GM23338 (cell line): Measurements from ENCODE around the gene YBX2. TPM values are rescaled to one million over a fixed set of nuclear protein-coding genes. Genes with fewer than 3 reads are reported as not detected.

Experiments
- ATAC-seq: fragments of 200-7000 bp; cut with Tn5 transposase; 3 replicates; pipeline ENCODE4 v1.9.1; 2020
- DNase-seq: peaks from one replicate; pipeline ENCODE4 v3.0.0-alpha.2; 2015; ENCODE audit warnings: low spot score
- H2AFZ ChIP-seq: fragments of 200-600 bp; sonication (generic); 2 replicates; pipeline ENCODE4 v1.8.0; 2016; ENCODE audit warnings: antibody characterized with exemption, mild to moderate bottlenecking, moderate library complexity
- H3F3A ChIP-seq: fragments of 200-600 bp; sonication (generic); replicated peaks from 2 replicates; pipeline ENCODE4 v1.8.0; 2017; ENCODE audit warnings: antibody characterized with exemption, mixed run types, low read depth
- H3K27ac ChIP-seq: fragments of 200-600 bp; sonication (generic); 2 replicates; pipeline ENCODE4 v1.6.1; 2016; ENCODE audit warnings: low read depth
- H3K27me3 ChIP-seq: fragments of 200-600 bp; sonication (generic); 2 replicates; pipeline ENCODE4 v1.8.0; 2016; ENCODE audit warnings: mild to moderate bottlenecking, mixed run types, moderate library complexity; ENCODE audit not compliant: insufficient read depth
- H3K36me3 ChIP-seq: fragments of 200-600 bp; sonication (generic); 2 replicates; pipeline ENCODE4 v1.8.0; 2016; ENCODE audit warnings: mild to moderate bottlenecking; ENCODE audit not compliant: insufficient read depth
- H3K4me1 ChIP-seq: fragments of 200-600 bp; sonication (generic); 2 replicates; pipeline ENCODE4 v1.8.0; 2016; ENCODE audit warnings: mild to moderate bottlenecking, moderate library complexity; ENCODE audit not compliant: insufficient read depth
- H3K4me2 ChIP-seq: fragments of 200-600 bp; sonication (generic); 2 replicates; pipeline ENCODE4 v1.7.1; 2017; ENCODE audit warnings: mixed run types
- H3K4me3 ChIP-seq: fragments of 200-600 bp; sonication (generic); 2 replicates; pipeline ENCODE4 v1.6.1; 2016; ENCODE audit warnings: mixed run types
- H3K79me2 ChIP-seq: fragments of 200-600 bp; sonication (generic); replicated peaks from 2 replicates; pipeline ENCODE4 v1.8.0; 2017; ENCODE audit warnings: mild to moderate bottlenecking; ENCODE audit not compliant: insufficient read depth
- H3K9me2 ChIP-seq: fragments of 200-600 bp; sonication (generic); 2 replicates; pipeline ENCODE4 v1.8.0; 2017; ENCODE audit not compliant: insufficient read depth
- H4K20me1 ChIP-seq: fragments of 200-600 bp; sonication (generic); replicated peaks from 2 replicates; pipeline ENCODE4 v1.8.0; 2017; ENCODE audit warnings: mild to moderate bottlenecking; ENCODE audit not compliant: insufficient read depth
- H3K27ac Mint-ChIP-seq: 2 replicates; pipeline ENCODE4 v1.8.0; 2020; ENCODE audit warnings: inconsistent platforms, mild to moderate bottlenecking, moderate library complexity, mixed read lengths
- H3K27me3 Mint-ChIP-seq: 3 replicates; pipeline ENCODE4 v1.8.0; 2022; ENCODE audit warnings: low read depth, mild to moderate bottlenecking, moderate library complexity, mixed read lengths, inconsistent platforms; ENCODE audit not compliant: insufficient read depth, poor library complexity
- H3K36me3 Mint-ChIP-seq: 3 replicates; pipeline ENCODE4 v1.8.0; 2021; ENCODE audit warnings: low read depth, mild to moderate bottlenecking, inconsistent platforms, moderate library complexity, mixed read lengths
- H3K4me1 Mint-ChIP-seq: 3 replicates; pipeline ENCODE4 v1.8.0; 2020; ENCODE audit warnings: mild to moderate bottlenecking, inconsistent platforms, mixed read lengths
- H3K4me3 Mint-ChIP-seq: 3 replicates; pipeline ENCODE4 v1.8.0; 2021; ENCODE audit warnings: moderate library complexity, mild to moderate bottlenecking, inconsistent platforms, mixed read lengths
- H3K9me3 Mint-ChIP-seq: 3 replicates; pipeline ENCODE4 v1.8.0; 2020; ENCODE audit warnings: moderate library complexity, mild to moderate bottlenecking, inconsistent platforms, mixed read lengths
- CREB1 ChIP-seq: fragments of 250-450 bp; sonication (Bioruptor Pico); IDR thresholded peaks from 2 replicates; pipeline ENCODE4 v1.5.0; 2020; ENCODE audit warnings: low read depth, mild to moderate bottlenecking, moderate library complexity
- CTCF ChIP-seq, 2 experiments: fragments of 200-600 bp in 1 of 2; sonication (generic) in 1 of 2; conservative IDR thresholded peaks; 2 replicates each; pipeline versions ENCODE4 v1.5.1 to v1.6.1; 2016 to 2017; ENCODE audit warnings: antibody characterized with exemption in 2 of 2, low read depth in 2 of 2, mild to moderate bottlenecking in 2 of 2, moderate library complexity in 1 of 2
- EZH2 ChIP-seq: fragments of 200-600 bp; sonication (generic); IDR thresholded peaks from one replicate; pipeline ENCODE4 v1.8.0; 2017; ENCODE audit warnings: antibody characterized with exemption, mild to moderate bottlenecking, low read depth; ENCODE audit not compliant: unreplicated experiment
- EZH2phosphoT487 ChIP-seq: fragments of 200-600 bp; sonication (generic); IDR thresholded peaks from one replicate; pipeline ENCODE4 v1.8.1; 2018; ENCODE audit warnings: antibody characterized with exemption; ENCODE audit not compliant: unreplicated experiment
- JUNB ChIP-seq: IDR thresholded peaks from one replicate; pipeline ENCODE4 v1.6.1; 2016; ENCODE audit warnings: antibody characterized with exemption; ENCODE audit not compliant: unreplicated experiment
- NANOG ChIP-seq: IDR thresholded peaks from 2 replicates; pipeline ENCODE4 v1.6.1; 2016; ENCODE audit warnings: antibody characterized with exemption, borderline replicate concordance
- POLR2AphosphoS5 ChIP-seq: IDR thresholded peaks from 2 replicates; pipeline ENCODE4 v1.6.1; 2016; ENCODE audit warnings: antibody characterized with exemption, low read depth
- STAT1 ChIP-seq: IDR thresholded peaks from one replicate; pipeline ENCODE4 v1.6.1; 2016; ENCODE audit warnings: antibody characterized with exemption; ENCODE audit not compliant: unreplicated experiment
- ZNF114 ChIP-seq: fragments of 250-450 bp; sonication (Bioruptor Pico); IDR thresholded peaks from 2 replicates; pipeline ENCODE4 v1.5.0; 2020; ENCODE audit warnings: mild to moderate bottlenecking, moderate library complexity
- ZNF331 ChIP-seq: fragments of 250-450 bp; sonication (Bioruptor Pico); IDR thresholded peaks from 2 replicates; pipeline ENCODE4 v1.5.0; 2020; ENCODE audit warnings: low read depth, mild to moderate bottlenecking, moderate library complexity
- ZNF462 ChIP-seq: fragments of 250-450 bp; sonication (Bioruptor Pico); IDR thresholded peaks from 2 replicates; pipeline ENCODE4 v1.5.0; 2020; ENCODE audit warnings: mild to moderate bottlenecking, moderate library complexity
- polyA plus RNA-seq: library from polyadenylated mRNA; unstranded; fragments of >200 nt; fragmentation: Nextera tagmentation; extraction: Ambion mirVana; gene quantifications from 2 replicates; pipeline ENCODE4 v1.2.1, GENCODE V29; 2016
- total RNA-seq: library from RNA; depleted of rRNA; stranded (reverse); fragments of >200 nt; shearing (Covaris generic); gene quantifications from 2 replicates; pipeline ENCODE4 v1.2.3, GENCODE V29; 2014
- TF ChIP-seq, protein P1 (sequence below): IDR thresholded peaks from 2 replicates; pipeline ENCODE4 v1.6.1; 2016; ENCODE audit warnings: antibody characterized with exemption
- TF ChIP-seq, protein P2 (sequence below): IDR thresholded peaks from one replicate; pipeline ENCODE4 v1.6.1; 2018; ENCODE audit warnings: antibody characterized with exemption; ENCODE audit not compliant: unreplicated experiment

YBX2 gene
- total and polyA plus RNA-seq, 2 experiments from 2014 or later, result 22.5 to 36.5 TPM

DNA sequence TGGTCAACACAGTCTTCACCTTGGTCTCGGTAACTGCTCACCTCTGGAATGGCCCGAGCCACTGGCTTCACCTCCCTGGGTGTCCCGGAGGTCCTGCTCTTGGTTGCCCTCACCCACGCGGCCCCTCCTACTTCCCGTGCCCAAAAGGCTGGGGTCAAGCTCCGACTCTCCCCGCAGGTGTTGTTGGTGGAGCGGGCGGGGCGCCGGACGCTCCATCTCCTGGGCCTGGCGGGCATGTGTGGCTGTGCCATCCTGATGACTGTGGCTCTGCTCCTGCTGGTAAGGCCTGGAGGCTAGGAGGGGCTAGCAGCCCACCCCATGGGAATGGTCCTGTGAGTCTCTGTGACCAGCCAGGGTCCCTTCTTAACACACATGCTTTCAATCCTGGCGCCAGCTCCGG lies 9.5 kb downstream of the YBX2 start:
- Mint-ChIP-seq H3K4me3 (no peak overlapping the region), H3K27ac (no peak overlapping the region), H3K27me3 (peaks cover 18% of the 10 kb centered on the region), H3K36me3 (peaks cover 18% of the 10 kb centered on the region), H3K4me1 (peaks cover 30% of the 10 kb centered on the region), H3K9me3 (no peaks in the 10 kb centered on the region; the same call in 1 of the 3 replicates)
- Histone ChIP-seq H3K27me3 (peaks cover 10% of the 10 kb centered on the region), H4K20me1 (peaks cover 3% of the 10 kb centered on the region; the same call in 1 of the 2 replicates), H3K4me1 (peaks cover 7% of the 10 kb centered on the region; the same call in 1 of the 2 replicates), H3K27ac (no peak overlapping the region), H3K9me2 (no peaks in the 10 kb centered on the region), H3K4me2 (no peak overlapping the region), H3K36me3 (peaks cover 5% of the 10 kb centered on the region; the same call in 1 of the 2 replicates), H2AFZ (no peak overlapping the region), H3F3A (peaks cover 4% of the 10 kb centered on the region; the same call in 1 of the 2 replicates), H3K79me2 (no peaks in the 10 kb centered on the region), H3K4me3 (no peak overlapping the region)
- no peak for ATAC-seq
- DNase-seq, result no peak
- TF ChIP-seq JUNB (no peak), CREB1 (CRISPR knock-in tag) (no peak), NANOG (no peak), POLR2AphosphoS5 (no peak), EZH2 (no peak), ZNF114 (CRISPR knock-in tag) (no peak), CTCF (conservative IDR thresholded peaks at IDR 0.05; ENCODE audit: low read depth in 2 of 2) (no peak), ZNF331 (CRISPR knock-in tag) (no peak), EZH2phosphoT487 (no peak), STAT1 (no peak), ZNF462 (no peak)
- TF ChIP-seq, protein P1, sequence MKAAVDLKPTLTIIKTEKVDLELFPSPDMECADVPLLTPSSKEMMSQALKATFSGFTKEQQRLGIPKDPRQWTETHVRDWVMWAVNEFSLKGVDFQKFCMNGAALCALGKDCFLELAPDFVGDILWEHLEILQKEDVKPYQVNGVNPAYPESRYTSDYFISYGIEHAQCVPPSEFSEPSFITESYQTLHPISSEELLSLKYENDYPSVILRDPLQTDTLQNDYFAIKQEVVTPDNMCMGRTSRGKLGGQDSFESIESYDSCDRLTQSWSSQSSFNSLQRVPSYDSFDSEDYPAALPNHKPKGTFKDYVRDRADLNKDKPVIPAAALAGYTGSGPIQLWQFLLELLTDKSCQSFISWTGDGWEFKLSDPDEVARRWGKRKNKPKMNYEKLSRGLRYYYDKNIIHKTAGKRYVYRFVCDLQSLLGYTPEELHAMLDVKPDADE, result no peak
- TF ChIP-seq, protein P2, sequence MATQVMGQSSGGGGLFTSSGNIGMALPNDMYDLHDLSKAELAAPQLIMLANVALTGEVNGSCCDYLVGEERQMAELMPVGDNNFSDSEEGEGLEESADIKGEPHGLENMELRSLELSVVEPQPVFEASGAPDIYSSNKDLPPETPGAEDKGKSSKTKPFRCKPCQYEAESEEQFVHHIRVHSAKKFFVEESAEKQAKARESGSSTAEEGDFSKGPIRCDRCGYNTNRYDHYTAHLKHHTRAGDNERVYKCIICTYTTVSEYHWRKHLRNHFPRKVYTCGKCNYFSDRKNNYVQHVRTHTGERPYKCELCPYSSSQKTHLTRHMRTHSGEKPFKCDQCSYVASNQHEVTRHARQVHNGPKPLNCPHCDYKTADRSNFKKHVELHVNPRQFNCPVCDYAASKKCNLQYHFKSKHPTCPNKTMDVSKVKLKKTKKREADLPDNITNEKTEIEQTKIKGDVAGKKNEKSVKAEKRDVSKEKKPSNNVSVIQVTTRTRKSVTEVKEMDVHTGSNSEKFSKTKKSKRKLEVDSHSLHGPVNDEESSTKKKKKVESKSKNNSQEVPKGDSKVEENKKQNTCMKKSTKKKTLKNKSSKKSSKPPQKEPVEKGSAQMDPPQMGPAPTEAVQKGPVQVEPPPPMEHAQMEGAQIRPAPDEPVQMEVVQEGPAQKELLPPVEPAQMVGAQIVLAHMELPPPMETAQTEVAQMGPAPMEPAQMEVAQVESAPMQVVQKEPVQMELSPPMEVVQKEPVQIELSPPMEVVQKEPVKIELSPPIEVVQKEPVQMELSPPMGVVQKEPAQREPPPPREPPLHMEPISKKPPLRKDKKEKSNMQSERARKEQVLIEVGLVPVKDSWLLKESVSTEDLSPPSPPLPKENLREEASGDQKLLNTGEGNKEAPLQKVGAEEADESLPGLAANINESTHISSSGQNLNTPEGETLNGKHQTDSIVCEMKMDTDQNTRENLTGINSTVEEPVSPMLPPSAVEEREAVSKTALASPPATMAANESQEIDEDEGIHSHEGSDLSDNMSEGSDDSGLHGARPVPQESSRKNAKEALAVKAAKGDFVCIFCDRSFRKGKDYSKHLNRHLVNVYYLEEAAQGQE, result no peak
